HG03342 (cell line): Measurements from ENCODE around the gene RBPJ.

ENCODE experiments used
- ATAC-seq: cut with Tn5 transposase; IDR thresholded peaks from one replicate; pipeline ENCODE4 v1.9.1; 2021; ENCODE audit warnings: mild to moderate bottlenecking, moderate library complexity; ENCODE audit not compliant: unreplicated experiment

The RBPJ gene

DNA sequence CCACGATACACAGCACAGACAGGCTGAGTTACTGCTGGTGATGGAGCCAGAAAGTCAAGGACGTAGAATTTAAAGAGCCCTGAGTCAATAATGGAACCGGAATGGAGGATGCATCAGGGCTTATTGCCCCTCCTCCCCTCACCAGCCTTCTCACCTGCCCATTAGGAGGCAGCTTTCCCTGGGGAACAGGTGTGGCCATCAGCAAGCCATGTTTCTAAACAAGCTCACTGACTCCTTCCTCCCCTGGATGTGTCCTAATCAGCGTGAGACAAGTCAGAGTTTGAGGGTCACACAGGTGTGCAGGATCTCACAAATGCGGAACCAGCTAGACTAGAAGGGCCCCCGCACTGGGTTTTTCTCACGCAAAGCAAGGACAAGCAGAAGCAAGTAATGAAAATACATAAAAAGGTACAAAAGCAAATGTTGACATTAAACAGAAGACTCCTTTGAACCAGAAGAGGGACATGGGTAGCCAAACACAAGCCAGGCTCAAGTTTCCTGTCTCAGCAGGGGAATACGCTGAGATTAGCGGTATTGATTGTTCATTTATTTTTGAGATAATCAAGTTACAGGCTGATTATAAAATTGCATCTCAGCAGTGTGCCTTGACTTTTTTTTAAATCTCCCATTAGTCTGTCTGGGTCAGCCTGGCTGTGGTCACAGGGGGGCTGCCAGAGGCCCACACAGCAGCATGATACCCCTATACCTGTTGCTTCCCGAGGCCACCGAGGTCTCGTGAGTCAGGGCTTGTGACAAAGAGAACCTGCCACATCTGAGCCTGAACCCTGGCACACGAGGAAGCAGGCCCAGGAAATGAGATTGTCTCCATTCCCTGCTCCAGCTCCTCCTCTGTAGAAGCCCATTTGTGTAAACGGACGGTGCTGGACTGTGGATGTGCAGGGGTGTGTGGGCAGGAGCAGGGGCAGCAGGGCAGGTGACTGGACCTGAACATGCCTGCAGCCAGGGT, 132.0 kb downstream of the RBPJ start:
- ATAC-seq, result no peak

DNA sequence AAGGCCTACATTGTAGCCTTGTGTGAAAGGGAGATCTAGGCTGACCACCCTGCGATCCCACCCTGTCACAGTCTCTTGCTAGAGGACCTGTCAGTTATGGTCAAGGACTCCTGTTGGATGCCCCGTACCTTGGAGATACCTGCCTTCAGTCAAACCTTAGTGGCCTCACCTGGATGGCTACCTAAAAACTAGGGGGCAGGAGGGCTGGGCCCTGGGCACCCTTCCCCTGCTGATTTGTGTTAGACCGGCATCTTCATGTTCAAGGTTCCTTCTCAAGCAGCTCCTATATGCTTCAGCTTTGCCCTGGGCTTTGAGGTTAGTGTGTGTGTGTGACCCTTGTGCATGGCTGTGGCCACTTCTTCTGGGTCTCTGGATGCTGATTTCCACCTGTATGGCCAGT, 134.1 kb downstream of the RBPJ start:
- ATAC-seq, result no peak

- no peak for ATAC-seq
These were observed 134.8 kb downstream of the RBPJ start for GRCh38 chr4:26455571-26455970.

GRCh38 chr4:26457412-26457811, 136.6 kb downstream of the RBPJ start:
- ATAC-seq, result no peak

GRCh38 chr4:26458157-26458561, 137.3 kb downstream of the RBPJ start:
- ATAC-seq, result no peak

DNA sequence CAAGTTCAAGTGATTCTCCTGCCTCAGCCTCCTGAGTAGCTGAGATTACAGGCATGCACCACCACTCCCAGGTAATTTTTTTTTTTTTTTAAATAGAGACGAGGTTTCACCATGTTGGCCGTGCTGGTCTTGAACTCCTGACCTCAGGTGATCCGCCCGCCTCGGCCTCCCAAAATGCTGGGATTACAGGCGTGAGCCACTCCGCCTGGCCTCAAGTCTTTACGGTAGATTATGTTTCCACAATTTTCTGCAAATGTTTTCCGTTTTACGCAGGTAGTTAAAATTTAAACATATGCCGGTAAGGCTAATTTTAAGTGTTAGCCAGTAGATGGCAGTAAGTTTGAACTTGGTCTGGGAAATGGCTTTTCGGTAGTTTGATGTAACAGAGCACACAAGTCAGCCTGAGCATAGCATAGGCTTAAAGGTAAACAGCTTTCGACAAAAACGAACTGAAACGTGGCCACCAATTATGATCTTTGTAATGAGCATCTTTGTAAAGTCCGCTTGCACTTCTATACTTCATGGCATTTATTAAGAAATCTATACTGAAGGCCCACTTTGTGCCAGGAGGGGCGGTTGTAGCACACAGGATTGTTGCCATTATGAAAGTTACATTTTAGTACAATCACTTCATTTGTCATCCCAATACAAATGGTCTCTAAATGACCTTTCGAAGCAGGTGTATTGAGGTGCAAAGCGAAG, 138.4 kb downstream of the RBPJ start:
- no peak for ATAC-seq

GRCh38 chr4:26459756-26460530, 139.1 kb downstream of the RBPJ start:
- no peak for ATAC-seq

- no peak for ATAC-seq
These were observed 142.1 kb downstream of the RBPJ start for GRCh38 chr4:26462874-26463273.

- ATAC-seq, result no peak
These were observed 142.6 kb downstream of the RBPJ start for GRCh38 chr4:26463386-26463785.

GRCh38 chr4:26464420-26465095, 143.7 kb downstream of the RBPJ start:
- no peak for ATAC-seq

DNA sequence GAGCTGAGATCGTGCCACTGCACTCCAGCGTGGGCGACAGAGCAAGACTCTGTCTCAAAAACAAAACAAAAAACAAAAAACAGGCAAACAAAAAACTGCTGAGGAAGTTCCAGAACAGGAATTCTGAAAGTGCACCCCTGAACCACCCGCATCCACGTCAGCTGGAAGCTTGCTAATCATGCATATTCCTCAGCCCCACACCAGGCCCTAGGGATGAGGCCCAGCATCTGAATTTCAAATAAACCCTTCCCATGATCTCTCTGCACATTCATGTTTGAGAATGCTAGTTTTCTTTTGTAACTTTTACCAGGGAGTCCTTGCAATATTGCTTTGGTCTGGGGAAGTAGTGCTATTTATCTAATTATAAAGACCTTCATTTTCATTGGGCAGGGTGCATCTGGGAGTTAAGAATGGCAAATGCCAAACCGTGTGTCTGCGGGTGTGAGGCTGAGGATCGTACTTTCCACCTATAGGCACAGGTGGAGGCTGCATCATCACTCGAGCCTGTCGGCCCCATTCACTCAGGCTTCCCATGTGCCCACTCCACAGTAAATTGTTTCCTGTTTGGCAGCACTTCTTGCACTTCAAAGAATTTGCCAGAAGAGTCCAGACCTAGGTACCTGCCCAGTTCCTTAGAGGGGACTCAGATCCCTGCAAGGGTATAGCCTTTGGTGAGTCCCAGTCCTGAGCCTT, 145.9 kb downstream of the RBPJ start:
- no peak for ATAC-seq

GRCh38 chr4:26467724-26468123, 146.9 kb downstream of the RBPJ start:
- no peak for ATAC-seq

DNA sequence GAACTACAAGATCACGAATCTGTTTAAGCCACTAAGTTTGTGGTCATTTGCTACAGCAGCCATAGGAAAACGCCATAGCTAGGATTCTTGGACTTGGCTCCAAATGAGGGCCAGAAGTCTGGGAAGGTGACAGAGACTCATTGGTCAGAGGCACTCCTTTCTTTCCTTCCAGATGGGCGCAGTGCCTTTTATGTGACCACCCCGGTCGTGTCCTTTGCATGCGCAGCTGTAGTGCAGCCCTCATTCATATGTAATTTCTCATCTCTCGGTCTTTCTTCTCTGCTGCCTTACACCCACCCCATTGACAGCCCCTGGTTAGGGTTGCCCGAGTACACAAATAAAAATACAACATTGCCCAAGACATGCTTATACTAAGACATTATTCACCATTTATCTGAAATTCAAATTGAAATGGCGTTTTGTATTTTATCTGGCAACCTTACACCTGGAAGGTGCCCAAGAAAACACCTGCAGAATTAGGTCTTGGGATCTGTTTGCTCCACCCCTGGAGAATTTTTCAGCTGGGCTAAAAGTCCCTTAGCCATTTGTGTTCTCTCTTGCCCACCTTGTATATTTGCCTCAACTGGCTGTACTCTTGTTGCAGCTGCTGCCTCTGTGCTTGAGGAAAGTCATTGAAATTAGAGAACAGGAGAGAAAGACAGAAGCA, 147.6 kb downstream of the RBPJ start:
- no peak for ATAC-seq

DNA sequence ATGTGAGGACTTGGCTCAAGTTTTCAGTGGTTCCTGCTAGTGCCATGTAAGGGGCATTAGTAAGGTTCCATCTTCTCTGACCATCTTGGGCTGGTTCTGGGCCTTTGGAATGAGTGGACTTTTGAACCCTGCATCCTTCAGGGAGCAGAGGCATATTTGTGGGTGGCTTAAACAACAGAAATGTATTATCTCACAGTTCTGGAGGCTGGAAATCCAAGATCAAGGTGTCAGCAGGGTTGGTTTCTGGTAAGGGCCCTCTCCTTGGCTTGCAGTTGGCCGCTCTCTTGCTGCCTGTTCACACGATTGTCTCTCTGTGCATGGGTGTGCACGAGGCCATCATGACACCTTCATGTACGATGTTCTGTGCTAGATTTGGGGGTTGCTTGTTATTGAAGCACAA, 148.2 kb downstream of the RBPJ start:
- ATAC-seq, result no peak

- ATAC-seq, result no peak
These were observed 151.1 kb downstream of the RBPJ start for GRCh38 chr4:26471890-26472289.

GRCh38 chr4:26473893-26474292, 153.1 kb downstream of the RBPJ start:
- ATAC-seq, result no peak

DNA sequence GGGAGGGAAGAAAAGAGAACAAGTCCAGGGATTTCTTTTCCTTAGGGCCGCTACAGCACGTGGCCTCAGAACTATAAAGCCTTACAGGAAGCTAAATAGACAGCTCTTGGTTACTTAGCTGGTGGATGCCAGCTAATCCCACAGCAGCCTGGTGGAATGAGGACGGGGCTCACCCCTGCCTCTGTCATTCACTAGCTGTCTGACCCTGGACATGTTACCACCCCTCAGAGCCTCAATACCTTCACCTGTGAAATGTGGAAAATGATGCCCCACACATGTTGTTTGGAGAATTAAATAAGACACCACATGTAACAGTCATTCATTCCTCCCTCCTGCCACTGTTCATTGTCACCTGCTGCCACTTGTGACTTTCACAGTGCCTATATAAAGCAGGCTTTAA, 153.7 kb downstream of the RBPJ start:
- ATAC-seq, result no peak

- ATAC-seq, result no peak
These were observed 154.9 kb downstream of the RBPJ start for GRCh38 chr4:26475716-26476115.

DNA sequence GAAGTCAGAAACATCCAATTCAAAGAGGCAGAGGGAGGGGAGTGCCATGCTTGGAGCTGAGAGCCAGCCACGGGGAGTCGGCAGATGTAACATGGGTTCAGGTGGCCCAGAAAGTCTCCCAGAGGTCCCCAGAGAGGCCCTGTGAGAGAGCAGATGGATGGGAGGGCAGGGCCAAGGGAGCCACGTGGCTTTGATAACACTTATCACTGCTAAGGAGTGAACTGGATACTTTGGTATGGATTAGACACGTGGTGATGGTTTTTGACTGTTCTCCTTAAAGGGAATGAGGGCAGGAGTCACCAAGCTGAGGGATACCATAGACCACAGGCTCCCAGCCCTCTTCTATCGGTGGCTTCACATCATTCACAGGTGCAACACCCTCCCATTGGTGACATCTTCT, 155.7 kb downstream of the RBPJ start:
- ATAC-seq, result no peak

DNA sequence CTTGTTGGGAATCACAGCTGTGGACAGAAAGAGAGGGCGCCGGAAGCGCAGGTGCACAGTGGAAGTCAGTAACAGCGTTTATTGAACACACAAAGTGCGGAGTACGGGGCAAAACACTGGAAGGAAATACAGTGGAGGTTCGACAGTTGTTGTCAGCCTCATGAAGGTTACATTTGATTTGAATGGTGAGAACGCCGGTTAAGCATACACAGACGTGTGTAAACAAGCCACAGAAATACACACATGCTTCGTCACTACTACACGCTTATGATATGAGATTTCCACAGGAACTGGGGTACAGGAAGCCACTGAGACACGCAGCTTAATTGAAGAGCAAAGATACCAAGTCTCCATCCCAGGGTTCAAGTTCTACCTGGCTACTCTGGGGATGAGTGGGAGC, 157.5 kb downstream of the RBPJ start:
- no peak for ATAC-seq
